ENCODE data around the gene TEX52.
"Not testable (repeated sequence)": the region's sequence is repeated elsewhere in the genome, so short reads cannot be mapped to it uniquely, and the experiment has no call there.

Gene TEX52

GRCh38 chr12:2884810-2885209 is 28.0 kb upstream of the TEX52 start:
- Mint-ChIP-seq H3K9me3 (no peaks in the 10 kb centered on the region), H3K36me3 (peaks cover 14% of the 10 kb centered on the region), H3K4me1 (peaks cover 15% of the 10 kb centered on the region), H3K4me3 (no peak overlapping the region), H3K27me3 (no peaks in the 10 kb centered on the region), H3K27ac (peak overlapping the region; percentile 76)
- ATAC-seq (ENCODE audit: low read depth) = no peak
- DNase-seq (ENCODE audit: low spot score in 2 of 2) = no peak

GRCh38 chr12:2879853-2880252 is 23.0 kb upstream of the TEX52 start:
- peaks cover 23% of the 10 kb centered on the region for H3K4me1 Mint-ChIP-seq

GRCh38 chr12:2877953-2878732 is 21.3 kb upstream of the TEX52 start:
- Mint-ChIP-seq H3K4me1 (peaks cover 20% of the 10 kb centered on the region), H3K4me3 (peak overlapping the region; percentile 98), H3K36me3 (peaks cover 5% of the 10 kb centered on the region), H3K27ac (peak overlapping the region; percentile 90), H3K27me3 (no peaks in the 10 kb centered on the region), H3K9me3 (no peaks in the 10 kb centered on the region)
- peak; percentile 29 to 32 for DNase-seq (ENCODE audit: low spot score in 2 of 2)
- peak; percentile 70 for ATAC-seq (ENCODE audit: low read depth)

More at GRCh38 chr12:2879853-2880252, 23.0 kb upstream of the TEX52 start:
- H3K9me3 Mint-ChIP-seq = no peaks in the 10 kb centered on the region
- no peak for DNase-seq (ENCODE audit: low spot score in 2 of 2)
- no peaks in the 10 kb centered on the region for H3K27me3 Mint-ChIP-seq
- H3K36me3 Mint-ChIP-seq = peaks cover 8% of the 10 kb centered on the region
- no peak for ATAC-seq (ENCODE audit: low read depth)
- no peak overlapping the region for H3K4me3 Mint-ChIP-seq
- peak overlapping the region; percentile 14 for H3K27ac Mint-ChIP-seq

- H3K4me1 Mint-ChIP-seq = peaks cover 20% of the 10 kb centered on the region
- no peaks in the 10 kb centered on the region for H3K27me3 Mint-ChIP-seq
- ATAC-seq (ENCODE audit: low read depth) = peak; percentile 76
- H3K36me3 Mint-ChIP-seq = peaks cover 5% of the 10 kb centered on the region
- peak within 1 kb of the TSS; percentile 98 for H3K4me3 Mint-ChIP-seq
- no peaks in the 10 kb centered on the region for H3K9me3 Mint-ChIP-seq
- peak; percentile 86 to 92 for DNase-seq (ENCODE audit: low spot score in 2 of 2)
- peak within 1 kb of the TSS; percentile 90 for H3K27ac Mint-ChIP-seq
Measured at GRCh38 chr12:2877047-2877952, 20.5 kb upstream of the TEX52 start, which contains the start of the genes FOXM1 and RHNO1. TSS of gene FOXM1 (minus strand) at chr12:2877174. CDS start at chr12:2874478, 2,696 bp downstream. TSS of gene RHNO1 (plus strand) at chr12:2877223. CDS start at chr12:2885367, 8,144 bp downstream.

- Mint-ChIP-seq H3K9me3 (no peaks in the 10 kb centered on the region), H3K27ac (peak overlapping the region; percentile 90), H3K27me3 (no peaks in the 10 kb centered on the region), H3K4me3 (peak overlapping the region; percentile 79), H3K4me1 (peaks cover 17% of the 10 kb centered on the region), H3K36me3 (peaks cover 5% of the 10 kb centered on the region)
- ATAC-seq (ENCODE audit: low read depth) (peak; percentile 34), DNase-seq (ENCODE audit: low spot score in 2 of 2) (no peak)
Measured at GRCh38 chr12:2876431-2877046, 19.7 kb upstream of the TEX52 start.

GRCh38 chr12:2868986-2869632 is 12.3 kb upstream of the TEX52 start:
- not testable (repeated sequence) for H3K27me3 Mint-ChIP-seq; H3K36me3 Mint-ChIP-seq; ATAC-seq (ENCODE audit: low read depth); DNase-seq (ENCODE audit: low spot score in 2 of 2); H3K9me3 Mint-ChIP-seq; H3K27ac Mint-ChIP-seq; H3K4me1 Mint-ChIP-seq; H3K4me3 Mint-ChIP-seq

GRCh38 chr12:2864198-2864597 is 7.4 kb upstream of the TEX52 start:
- DNase-seq (ENCODE audit: low spot score in 2 of 2) = no peak
- Mint-ChIP-seq H3K9me3 (no peaks in the 10 kb centered on the region), H3K27me3 (no peaks in the 10 kb centered on the region), H3K4me1 (no peaks in the 10 kb centered on the region), H3K36me3 (peaks cover 7% of the 10 kb centered on the region), H3K27ac (no peak overlapping the region), H3K4me3 (no peak overlapping the region)
- no peak for ATAC-seq (ENCODE audit: low read depth)

GRCh38 chr12:2863402-2863801 is 6.6 kb upstream of the TEX52 start:
- H3K27ac Mint-ChIP-seq; H3K4me1 Mint-ChIP-seq; H3K36me3 Mint-ChIP-seq; ATAC-seq (ENCODE audit: low read depth); DNase-seq (ENCODE audit: low spot score in 2 of 2); H3K9me3 Mint-ChIP-seq; H3K27me3 Mint-ChIP-seq; H3K4me3 Mint-ChIP-seq: not testable (repeated sequence)

DNA sequence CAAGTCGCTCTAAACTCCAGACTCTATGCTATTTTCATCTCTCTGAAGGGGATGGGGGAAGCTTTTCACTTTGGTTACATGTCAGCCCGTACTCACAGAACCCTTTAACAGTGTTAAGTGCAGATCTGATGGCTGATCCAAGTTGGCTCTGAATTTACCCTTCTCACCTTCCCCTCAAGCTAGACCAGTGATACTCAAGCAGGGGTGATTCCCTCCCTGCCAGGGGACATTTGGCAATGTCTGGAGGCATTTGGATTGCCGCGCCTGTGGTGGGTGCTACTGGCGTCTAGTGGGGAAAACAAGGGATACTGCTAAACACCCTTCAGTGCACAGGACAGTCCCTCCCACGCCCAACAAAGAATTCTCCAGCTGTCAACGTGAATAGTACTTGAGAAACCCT is 6.0 kb upstream of the TEX52 start:
- Mint-ChIP-seq H3K27me3 (no peaks in the 10 kb centered on the region), H3K27ac (no peak overlapping the region), H3K4me3 (no peak overlapping the region), H3K9me3 (no peaks in the 10 kb centered on the region), H3K4me1 (no peaks in the 10 kb centered on the region), H3K36me3 (peaks cover 7% of the 10 kb centered on the region)
- ATAC-seq (ENCODE audit: low read depth) (no peak), DNase-seq (ENCODE audit: low spot score in 2 of 2) (no peak)

DNA sequence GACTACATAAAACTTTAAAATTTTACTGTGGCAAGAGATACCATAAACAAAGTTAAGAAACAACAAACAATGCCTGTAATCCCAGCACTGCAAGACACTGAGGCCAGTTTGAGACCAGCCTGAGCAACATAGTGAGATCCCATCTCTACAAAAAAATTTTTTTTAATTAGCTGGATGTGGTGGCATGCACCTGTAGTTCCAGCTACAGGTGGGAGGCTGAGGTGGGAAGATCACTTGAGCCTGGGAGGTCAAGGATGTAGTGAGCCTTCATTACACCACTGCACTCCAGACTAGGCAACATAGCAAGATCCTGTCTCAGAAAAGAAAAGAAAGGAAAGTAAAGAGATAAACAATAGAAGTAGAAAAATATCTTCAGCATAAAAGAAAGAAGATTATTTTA is 3.3 kb upstream of the TEX52 start:
- no peak overlapping the region for H3K4me3 Mint-ChIP-seq
- H3K27me3 Mint-ChIP-seq = no peaks in the 10 kb centered on the region
- H3K36me3 Mint-ChIP-seq = peaks cover 9% of the 10 kb centered on the region
- DNase-seq (ENCODE audit: low spot score in 2 of 2) = no peak
- ATAC-seq (ENCODE audit: low read depth) = no peak
- no peaks in the 10 kb centered on the region for H3K4me1 Mint-ChIP-seq
- no peaks in the 10 kb centered on the region for H3K9me3 Mint-ChIP-seq
- no peak overlapping the region for H3K27ac Mint-ChIP-seq

DNA sequence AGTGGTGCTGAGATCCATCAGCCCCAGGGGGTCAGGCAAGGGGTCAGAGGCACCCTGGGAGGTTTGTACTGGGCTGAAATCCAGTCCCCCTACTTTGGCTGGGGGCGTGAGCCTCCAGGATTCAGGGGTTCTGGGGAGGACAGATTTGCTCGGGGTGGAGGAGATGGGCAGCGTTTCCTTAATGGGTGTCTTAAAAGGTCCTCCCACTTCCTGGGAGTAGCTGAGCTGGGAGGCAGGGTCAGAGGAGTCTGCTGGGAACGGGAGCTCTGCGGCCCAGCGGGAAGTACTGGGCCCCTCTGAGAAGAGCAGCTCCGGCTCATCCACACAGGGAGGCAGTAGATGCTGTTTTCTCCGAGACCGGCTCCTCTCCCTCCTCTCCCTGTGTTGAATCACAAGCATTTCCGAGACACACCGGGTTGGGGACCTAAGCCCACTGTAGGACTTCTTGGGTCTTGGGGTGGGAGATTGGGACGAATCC is 2.1 kb upstream of the TEX52 start:
- H3K9me3 Mint-ChIP-seq = no peaks in the 10 kb centered on the region
- H3K4me3 Mint-ChIP-seq = no peak overlapping the region
- no peaks in the 10 kb centered on the region for H3K4me1 Mint-ChIP-seq
- no peaks in the 10 kb centered on the region for H3K27me3 Mint-ChIP-seq
- no peak overlapping the region for H3K27ac Mint-ChIP-seq
- DNase-seq (ENCODE audit: low spot score in 2 of 2) (no peak), ATAC-seq (ENCODE audit: low read depth) (no peak)
- H3K36me3 Mint-ChIP-seq = peaks cover 6% of the 10 kb centered on the region

DNA sequence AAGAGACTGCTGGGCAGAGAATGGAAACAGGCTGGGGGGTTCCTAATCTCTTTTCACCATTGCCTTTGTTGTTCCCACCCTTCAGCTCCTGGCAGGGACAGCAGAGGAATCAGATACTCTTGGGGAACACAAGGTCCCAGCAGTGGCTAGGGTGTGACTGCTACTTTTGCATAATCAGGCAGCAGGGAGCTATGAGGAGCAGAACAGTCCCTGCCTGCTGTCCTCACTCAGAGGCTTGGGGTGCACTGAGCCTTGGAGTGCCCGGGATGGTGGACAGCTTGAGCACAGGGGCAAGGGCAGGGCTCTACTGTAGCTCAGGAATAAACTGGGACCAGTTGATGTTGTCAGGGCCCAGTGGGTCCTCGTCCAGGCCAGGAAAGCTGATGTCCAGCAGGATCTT is 1.5 kb upstream of the TEX52 start:
- H3K4me1 Mint-ChIP-seq = no peaks in the 10 kb centered on the region
- H3K4me3 Mint-ChIP-seq = no peak overlapping the region
- peaks cover 4% of the 10 kb centered on the region for H3K36me3 Mint-ChIP-seq
- DNase-seq (ENCODE audit: low spot score in 2 of 2) (no peak), ATAC-seq (ENCODE audit: low read depth) (no peak)
- H3K27ac Mint-ChIP-seq = no peak overlapping the region
- H3K9me3 Mint-ChIP-seq = no peaks in the 10 kb centered on the region
- H3K27me3 Mint-ChIP-seq = no peaks in the 10 kb centered on the region

GRCh38 chr12:2857576-2857975 is 737 bp upstream of the TEX52 start:
- Mint-ChIP-seq H3K36me3 (peaks cover 4% of the 10 kb centered on the region), H3K4me1 (no peaks in the 10 kb centered on the region), H3K27me3 (no peaks in the 10 kb centered on the region), H3K4me3 (no peak overlapping the region), H3K9me3 (no peaks in the 10 kb centered on the region), H3K27ac (no peak overlapping the region)
- DNase-seq (ENCODE audit: low spot score in 2 of 2) = no peak
- no peak for ATAC-seq (ENCODE audit: low read depth)
